GM18505 (cell line): Measurements from ENCODE around the gene RFX2.
"Not testable (repeated sequence)": the region's sequence is repeated elsewhere in the genome, so short reads cannot be mapped to it uniquely, and the experiment has no call there.

Experiments used
- ATAC-seq: cut with Tn5 transposase; IDR thresholded peaks from one replicate; pipeline ENCODE4 v1.9.1; 2021; ENCODE audit not compliant: unreplicated experiment
- POLR2A ChIP-seq: IDR thresholded peaks from 4 replicates; pipeline ENCODE4 v1.6.1; 2011; ENCODE audit warnings: borderline replicate concordance; ENCODE audit not compliant: insufficient read depth, insufficient read length; ENCODE audit errors: extremely low read depth

The RFX2 gene

DNA sequence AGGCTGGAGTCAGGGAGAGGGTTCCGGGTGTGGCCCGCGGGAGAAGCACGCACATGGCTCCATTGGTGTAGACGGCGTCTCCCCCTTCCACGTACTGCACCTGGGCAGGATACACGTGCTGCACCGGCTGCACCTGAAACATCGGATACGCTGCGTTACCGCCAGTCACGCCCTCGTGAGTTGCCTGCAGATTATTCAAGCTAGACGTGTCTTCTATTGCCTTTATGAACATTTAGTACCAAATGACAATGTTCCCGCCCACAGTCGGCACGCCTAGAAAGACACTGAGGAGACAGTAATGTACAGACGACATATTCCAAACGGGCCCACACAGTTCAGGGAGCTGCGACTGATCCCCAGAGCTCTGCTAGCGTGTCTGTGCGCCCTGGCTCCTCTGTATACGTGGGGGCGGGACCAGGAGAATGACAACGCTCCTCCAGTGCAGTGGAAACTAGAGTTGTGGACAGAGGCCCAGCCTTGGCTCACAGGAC lies 68.3 kb downstream of the RFX2 start:
- ATAC-seq = no peak
- TF ChIP-seq POLR2A = no peak

DNA sequence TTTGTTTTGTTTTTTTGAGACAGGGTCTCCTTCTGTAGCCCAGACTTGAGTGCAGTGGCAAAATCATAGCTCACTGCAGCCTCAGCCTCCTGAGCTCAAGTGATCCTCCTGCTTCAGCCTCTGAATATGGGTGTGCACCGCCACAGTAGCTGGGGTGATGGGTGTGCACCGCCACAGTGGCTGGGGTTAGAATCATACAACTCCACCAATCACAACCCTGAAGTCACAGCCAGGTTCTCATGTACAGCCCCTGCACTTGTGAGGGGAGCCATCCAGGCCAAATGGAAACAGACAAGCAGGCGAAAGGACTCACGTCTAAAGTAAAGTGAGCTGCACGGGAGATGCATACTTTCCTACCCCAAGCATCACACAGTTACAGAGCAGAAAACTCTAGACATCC lies 69.2 kb downstream of the RFX2 start:
- no peak for TF ChIP-seq POLR2A
- ATAC-seq = no peak

DNA sequence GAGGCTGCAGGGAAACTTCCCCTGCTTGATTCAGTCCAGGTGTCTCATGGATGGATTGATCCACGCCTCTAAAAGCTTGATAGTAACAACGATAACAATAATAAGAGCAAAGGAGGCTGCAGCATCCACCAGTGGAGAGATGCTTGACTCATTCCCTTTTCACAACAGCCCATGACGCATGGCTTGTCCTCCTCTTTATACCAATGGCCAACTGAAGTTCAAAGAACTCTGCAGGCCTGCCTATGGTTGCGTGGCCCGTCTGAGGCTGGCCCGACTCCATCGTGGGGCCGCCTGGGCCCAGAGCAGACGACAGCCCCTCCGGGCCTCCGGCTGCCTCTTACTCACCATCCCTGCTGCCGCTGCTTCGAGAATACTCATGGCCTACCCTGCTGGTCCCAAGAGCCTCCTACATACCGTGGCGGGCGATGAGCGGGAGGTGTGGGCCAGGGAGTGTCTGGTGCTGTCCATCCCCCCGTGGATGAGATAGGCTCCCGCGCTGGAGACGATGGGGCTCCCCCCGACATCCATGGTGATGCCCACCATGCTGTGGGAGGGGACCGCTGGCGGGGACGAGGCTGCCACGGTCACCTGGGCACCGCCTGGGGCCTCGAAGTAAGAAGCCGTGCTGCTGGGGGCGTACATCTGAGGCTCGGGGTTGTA lies 70.6 kb downstream of the RFX2 start:
- ATAC-seq = no peak
- TF ChIP-seq POLR2A = no peak

DNA sequence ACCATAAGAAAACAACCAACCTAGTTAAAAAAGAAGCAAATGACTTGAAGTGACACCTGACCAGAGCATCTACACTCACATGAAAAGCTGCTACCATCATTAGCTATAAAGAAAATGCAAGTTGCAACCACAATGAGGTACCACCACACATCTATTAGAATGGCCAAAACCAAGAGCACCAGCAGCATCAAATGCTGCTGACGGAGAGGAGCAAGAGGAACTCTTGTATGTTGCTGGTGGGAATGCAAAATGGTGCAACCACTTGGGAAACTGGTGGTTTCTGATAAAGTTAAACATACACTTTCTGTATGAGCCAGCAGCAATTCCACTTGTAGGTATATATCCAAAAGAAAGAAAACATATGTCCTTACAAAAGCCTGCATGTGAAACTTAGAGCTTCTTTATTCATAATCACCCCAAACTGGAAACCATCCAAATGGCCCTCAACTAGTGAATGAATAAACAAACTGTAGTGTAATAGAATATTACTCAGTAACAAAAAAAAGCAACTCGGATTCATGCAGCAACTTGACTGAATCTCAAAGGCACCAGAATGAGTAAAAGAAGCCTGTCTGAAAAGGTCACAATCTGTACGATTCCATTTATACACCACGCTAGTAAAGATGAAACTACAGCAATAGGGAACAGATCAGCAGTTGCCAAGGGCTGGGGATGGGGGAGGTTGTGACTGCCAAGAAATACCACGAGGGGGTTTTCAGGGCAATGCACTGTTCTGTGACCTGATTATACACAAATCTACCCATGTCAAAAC lies 71.5 kb downstream of the RFX2 start:
- TF ChIP-seq POLR2A = no peak
- no peak for ATAC-seq

DNA sequence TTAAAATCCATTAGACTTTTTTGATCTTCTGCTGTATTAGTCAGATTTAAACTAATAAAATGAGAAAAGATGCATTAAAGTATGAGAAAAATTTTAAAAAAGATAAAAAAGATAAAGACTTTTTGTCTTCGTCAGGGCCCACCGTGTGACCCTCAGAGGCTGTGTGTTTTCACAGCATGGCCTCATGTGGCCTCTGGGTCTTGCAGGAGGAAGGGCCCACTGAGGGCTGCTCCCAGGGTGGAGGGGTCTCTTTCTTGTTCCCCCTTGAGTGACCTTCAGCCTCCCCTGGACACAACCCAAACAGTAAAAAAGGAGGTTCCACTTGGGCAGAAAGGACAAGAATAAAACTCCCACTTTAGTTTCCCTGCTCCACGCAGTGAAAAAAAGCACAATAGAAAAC lies 75.3 kb downstream of the RFX2 start:
- TF ChIP-seq POLR2A = no peak
- no peak for ATAC-seq

DNA sequence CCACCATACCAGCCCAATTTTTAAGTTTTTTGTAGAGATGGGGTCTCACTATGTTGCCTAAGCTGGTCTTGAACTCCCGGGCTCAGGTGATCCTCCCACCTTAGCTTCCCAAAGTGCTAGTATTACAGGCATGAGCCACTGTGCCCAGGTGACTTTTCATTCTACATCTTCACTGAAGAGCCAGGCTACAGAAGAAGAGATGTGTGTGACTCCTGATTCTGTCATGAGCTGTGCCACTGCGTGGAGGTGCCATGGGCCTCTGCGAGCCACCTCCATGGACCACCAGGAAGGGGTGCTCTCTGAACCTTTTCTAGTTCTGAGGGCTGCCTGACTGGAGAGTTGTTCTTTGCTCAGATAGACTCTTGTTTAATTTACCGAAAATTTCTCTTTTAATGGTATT lies 75.8 kb downstream of the RFX2 start:
- no peak for ATAC-seq
- no peak for TF ChIP-seq POLR2A

DNA sequence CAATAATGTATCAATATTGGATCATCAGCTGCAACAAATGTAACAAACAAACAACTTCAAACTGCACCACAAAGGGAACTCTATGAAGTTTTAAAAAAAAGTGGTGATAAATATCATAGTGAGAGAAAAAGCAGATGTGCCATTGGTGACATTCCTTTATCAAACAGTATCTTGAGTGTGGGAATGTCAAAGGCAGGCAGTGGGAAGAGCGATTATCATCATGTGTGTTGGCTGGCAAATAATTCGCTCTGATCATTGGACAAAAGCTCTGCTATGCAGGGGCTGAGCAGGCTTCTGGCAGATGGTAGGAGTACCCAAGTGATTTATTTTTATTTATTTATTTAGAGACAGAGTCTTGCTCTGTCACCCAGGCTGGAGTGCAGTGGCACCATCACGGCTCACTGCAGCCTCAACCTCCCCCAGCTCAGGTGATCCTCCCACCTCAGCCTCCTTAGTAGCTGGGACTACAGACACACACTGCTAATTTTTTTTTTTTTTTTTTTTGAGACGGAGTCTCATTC lies 76.5 kb downstream of the RFX2 start:
- TF ChIP-seq POLR2A = no peak
- no peak for ATAC-seq

DNA sequence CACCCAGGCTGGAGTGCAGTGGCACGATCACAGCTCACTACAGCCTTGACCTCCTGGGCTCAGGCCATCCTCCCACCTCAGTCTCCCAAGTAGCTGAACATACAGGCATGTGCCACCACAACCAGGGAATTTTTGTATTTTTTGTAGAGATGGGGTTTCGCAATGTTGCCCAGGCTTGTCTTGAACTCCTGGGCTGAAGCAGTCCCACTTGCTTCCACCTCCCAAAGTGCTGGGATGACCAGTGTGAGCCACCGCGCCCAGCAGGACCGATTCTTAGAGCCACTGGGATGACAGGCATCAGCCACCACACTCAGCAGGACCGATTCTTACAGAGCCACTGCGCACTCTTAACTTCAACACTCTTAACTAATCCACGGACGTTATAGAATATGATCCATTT lies 77.5 kb downstream of the RFX2 start:
- no peak for ATAC-seq
- no peak for TF ChIP-seq POLR2A

DNA sequence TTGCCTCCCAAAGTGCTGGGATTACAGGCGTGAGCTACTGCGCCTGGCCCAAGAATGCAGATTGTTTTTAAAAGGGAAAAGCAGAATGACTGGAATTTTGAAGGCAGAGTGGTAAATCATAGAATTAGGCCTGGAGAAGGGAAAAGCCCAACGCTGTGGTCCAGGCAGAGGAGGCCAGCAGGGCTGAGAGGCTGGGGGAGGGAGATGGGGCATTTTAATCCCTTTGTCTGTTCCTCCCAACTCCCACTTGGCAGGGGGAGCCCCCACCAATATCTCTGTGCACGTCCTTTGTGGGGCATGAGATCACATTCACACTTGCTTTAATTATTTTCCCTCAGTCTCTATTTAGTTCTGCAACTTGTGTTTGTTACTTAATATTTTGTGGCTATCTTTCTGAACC lies 77.9 kb downstream of the RFX2 start:
- no peak for ATAC-seq
- no peak for TF ChIP-seq POLR2A

DNA sequence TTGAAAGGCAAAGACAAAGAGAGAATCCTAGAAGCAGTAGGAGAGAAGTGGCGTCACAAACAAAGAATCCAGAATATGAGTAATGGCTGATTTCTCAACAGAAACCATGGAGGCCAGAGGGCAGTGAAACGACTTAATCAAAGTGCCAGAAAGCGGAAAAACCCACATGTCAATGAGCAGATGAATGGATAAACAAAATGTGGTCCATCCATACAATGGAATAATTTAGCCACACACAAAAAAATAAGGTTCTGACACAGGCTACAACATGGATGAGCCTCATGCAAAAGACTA lies 80.1 kb downstream of the RFX2 start:
- TF ChIP-seq POLR2A = no peak
- ATAC-seq = no peak

DNA sequence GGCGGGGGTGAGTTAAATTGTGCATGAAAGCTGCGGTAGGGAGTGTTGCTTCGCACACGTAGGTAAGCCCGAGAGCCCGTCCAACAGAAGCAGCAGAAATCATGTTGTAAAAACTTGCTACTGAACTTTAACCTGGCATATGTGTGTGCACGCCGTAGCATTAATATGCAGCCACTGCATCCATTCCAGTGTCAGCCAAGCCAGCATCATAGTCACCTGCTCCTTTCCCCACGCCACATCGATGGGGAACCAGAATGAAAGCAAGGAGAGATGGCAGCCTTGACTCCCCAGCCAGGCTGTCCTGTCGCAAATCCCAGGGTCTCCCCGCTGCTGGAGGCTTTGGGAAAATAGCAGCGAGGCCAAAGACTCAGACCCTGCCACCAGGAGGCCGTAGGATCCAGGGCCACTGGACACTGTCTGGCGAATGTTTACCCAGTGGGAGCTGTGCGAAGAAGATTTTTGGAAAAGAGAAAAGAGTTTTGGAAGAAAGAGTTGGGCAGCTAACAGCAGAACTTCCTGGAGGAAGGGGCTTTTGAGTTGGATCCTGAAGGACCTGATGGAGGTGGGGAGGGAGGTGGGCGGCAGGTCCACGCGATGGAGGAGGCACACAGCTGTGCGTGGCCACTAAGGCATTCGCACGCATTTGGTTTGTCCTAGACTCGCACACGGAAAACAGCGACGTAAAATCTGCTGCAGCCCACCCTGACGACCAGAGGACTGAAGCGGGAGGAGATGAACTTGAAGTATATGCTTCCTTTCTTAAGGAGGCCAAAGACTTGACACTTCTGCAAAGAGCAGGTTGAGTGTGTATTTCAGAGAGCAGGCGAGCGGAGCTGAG lies 83.7 kb downstream of the RFX2 start:
- ATAC-seq = no peak
- TF ChIP-seq POLR2A = no peak

DNA sequence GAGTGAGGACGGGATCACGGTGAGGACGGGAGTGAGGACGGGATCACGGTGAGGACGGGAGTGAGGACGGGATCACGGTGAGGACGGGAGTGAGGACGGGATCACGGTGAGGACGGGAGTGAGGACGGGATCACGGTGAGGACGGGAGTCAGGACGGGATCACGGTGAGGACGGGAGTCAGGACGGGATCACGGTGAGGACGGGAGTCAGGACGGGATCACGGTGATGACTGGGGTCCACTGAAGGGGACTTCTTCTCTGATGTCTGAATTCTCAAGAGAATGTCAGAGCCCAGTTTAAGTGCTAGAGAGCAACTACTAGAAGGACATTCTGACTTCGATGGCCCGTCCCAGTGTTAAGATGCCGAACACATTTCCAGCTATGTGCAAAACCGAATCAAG lies 85.5 kb downstream of the RFX2 start:
- ATAC-seq = not testable (repeated sequence)

DNA sequence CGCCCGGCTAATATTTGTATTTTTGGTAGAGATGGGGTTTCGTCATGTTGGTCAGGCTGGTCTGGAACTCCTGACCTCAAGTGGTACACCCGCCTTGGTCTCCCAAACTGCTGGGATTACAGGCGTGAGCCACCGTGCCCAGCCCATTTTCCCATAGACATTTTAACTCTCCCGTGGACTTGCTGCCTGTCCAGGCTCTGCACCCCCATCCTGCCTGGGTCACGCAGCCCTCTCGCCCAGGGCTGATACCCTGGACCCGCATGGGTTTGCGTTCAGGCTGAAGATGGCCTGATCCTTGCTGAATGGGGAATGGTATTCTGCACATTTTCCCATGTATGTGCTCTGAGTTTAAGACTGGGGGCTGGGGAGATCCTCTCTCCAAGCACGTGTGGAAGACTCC lies 86.4 kb downstream of the RFX2 start:
- no peak for ATAC-seq
- TF ChIP-seq POLR2A = no peak
